ENCODE results near the gene KRT16.
A peak's percentile ranks its signal among the peaks of the same experiment; 100 is the strongest.
"Not testable (repeated sequence)": the region's sequence is repeated elsewhere in the genome, so short reads cannot be mapped to it uniquely, and the experiment has no call there.

The KRT16 gene

DNA sequence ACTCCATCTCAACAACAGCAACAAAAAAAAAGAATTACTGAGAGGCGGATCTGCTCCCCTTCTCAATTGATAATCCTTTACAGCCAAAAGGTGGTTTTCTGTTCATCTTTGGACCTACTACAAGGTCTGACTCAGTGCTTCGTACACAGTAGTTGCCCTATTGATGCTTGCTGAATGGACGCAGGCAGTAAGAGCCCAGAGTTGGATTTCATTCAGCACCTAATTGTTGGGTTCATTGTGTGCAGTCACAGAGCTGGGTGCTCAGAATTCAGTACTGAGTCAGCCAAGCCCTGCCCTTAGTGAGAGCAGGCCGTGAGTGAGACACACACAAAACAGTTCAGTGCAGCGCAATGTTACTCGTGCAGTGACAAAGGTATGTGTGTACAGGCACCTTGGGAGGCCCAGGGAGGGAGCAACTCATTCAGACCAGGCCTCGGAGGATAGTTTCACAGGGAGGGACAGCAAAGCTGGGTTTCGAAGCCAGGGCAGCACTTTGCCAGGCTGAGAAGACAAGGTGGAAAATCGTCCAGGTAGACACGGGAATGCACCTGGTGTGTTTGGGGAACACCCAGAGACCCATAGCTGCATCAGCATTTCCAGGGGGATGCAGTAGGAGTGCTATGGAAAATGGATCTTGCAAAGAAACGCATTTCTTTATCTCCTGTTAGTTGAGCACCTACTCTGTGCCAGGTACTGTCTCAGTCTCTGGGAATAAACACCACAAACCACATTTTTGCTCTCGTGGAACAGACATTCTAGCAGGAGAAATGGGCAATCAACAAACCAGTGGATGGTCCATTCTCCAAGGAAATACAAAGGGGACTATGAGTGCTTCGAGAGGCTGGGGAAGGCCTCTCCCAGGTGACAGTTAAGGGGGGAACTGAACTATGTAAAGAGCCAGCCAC is 29.9 kb upstream of the KRT16 start:
- no peak for TF ChIP-seq POLR2AphosphoS5 (IDR thresholded peaks at IDR 0.05; ENCODE audit: low read depth, low read length)
- TF ChIP-seq POLR2A (IDR thresholded peaks at IDR 0.05; ENCODE audit: low read depth, low read length): no peak
- no peak for TF ChIP-seq TAF1 (IDR thresholded peaks at IDR 0.05; ENCODE audit: borderline replicate concordance, low read depth, low read length)

GRCh38 chr17:41640596-41640995 is 28.0 kb upstream of the KRT16 start:
- not testable (repeated sequence) for FAIRE-seq; DNase-seq (ENCODE audit: insufficient read length)

More for the DNA sequence above, 29.9 kb upstream of the KRT16 start:
- DNase-seq (ENCODE audit: insufficient read length) (no peak), FAIRE-seq (no peak)

GRCh38 chr17:41639492-41640473 is 27.2 kb upstream of the KRT16 start:
- TF ChIP-seq POLR2A (IDR thresholded peaks at IDR 0.05; ENCODE audit: low read depth, low read length) (no peak), POLR2AphosphoS5 (IDR thresholded peaks at IDR 0.05; ENCODE audit: low read depth, low read length) (no peak), TAF1 (IDR thresholded peaks at IDR 0.05; ENCODE audit: borderline replicate concordance, low read depth, low read length) (no peak)
- FAIRE-seq: no peak
- DNase-seq (ENCODE audit: insufficient read length): no peak

DNA sequence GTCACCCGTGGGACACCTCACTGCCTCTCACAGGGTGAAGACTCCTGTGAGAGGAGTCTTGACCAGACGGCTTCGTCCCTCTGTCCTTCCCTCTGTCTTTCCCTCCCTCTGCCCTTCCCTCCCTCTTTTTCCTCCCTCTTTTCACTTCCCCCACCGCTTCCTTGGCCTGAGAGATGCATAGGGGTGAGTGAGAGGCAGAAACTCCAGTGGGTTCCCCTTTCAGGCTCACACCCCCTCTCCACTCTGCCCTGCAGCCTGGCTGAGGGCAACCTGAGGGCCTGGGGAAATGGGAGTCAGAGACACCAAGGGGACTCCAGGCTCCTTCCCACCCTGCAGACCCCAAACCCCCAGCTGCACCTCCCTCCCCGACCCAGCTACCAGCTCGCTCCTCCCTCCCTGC is 26.4 kb upstream of the KRT16 start:
- FAIRE-seq (no peak), DNase-seq (ENCODE audit: insufficient read length) (no peak)
- TF ChIP-seq POLR2A (IDR thresholded peaks at IDR 0.05; ENCODE audit: low read depth, low read length) (no peak), TAF1 (IDR thresholded peaks at IDR 0.05; ENCODE audit: borderline replicate concordance, low read depth, low read length) (no peak), POLR2AphosphoS5 (IDR thresholded peaks at IDR 0.05; ENCODE audit: low read depth, low read length) (no peak)

GRCh38 chr17:41638194-41638593 is 25.6 kb upstream of the KRT16 start:
- no peak for TF ChIP-seq POLR2AphosphoS5 (IDR thresholded peaks at IDR 0.05; ENCODE audit: low read depth, low read length)
- FAIRE-seq (no peak), DNase-seq (ENCODE audit: insufficient read length) (no peak)

GRCh38 chr17:41636652-41637051 is 24.1 kb upstream of the KRT16 start:
- TF ChIP-seq POLR2AphosphoS5 (IDR thresholded peaks at IDR 0.05; ENCODE audit: low read depth, low read length): no peak
- DNase-seq (ENCODE audit: insufficient read length) (no peak), FAIRE-seq (no peak)

GRCh38 chr17:41635121-41636097 is 22.8 kb upstream of the KRT16 start:
- DNase-seq (ENCODE audit: insufficient read length) (no peak), FAIRE-seq (no peak)
- TF ChIP-seq POLR2AphosphoS5 (IDR thresholded peaks at IDR 0.05; ENCODE audit: low read depth, low read length): no peak
- no peak for TF ChIP-seq TAF1 (IDR thresholded peaks at IDR 0.05; ENCODE audit: borderline replicate concordance, low read depth, low read length)
- TF ChIP-seq POLR2A (IDR thresholded peaks at IDR 0.05; ENCODE audit: low read depth, low read length): no peak

- no peak for FAIRE-seq
- no peak for TF ChIP-seq POLR2A (IDR thresholded peaks at IDR 0.05; ENCODE audit: low read depth, low read length)
- TF ChIP-seq POLR2AphosphoS5 (IDR thresholded peaks at IDR 0.05; ENCODE audit: low read depth, low read length): no peak
- no peak for TF ChIP-seq TAF1 (IDR thresholded peaks at IDR 0.05; ENCODE audit: borderline replicate concordance, low read depth, low read length)
Observed at GRCh38 chr17:41634639-41635038, 22.1 kb upstream of the KRT16 start.

DNA sequence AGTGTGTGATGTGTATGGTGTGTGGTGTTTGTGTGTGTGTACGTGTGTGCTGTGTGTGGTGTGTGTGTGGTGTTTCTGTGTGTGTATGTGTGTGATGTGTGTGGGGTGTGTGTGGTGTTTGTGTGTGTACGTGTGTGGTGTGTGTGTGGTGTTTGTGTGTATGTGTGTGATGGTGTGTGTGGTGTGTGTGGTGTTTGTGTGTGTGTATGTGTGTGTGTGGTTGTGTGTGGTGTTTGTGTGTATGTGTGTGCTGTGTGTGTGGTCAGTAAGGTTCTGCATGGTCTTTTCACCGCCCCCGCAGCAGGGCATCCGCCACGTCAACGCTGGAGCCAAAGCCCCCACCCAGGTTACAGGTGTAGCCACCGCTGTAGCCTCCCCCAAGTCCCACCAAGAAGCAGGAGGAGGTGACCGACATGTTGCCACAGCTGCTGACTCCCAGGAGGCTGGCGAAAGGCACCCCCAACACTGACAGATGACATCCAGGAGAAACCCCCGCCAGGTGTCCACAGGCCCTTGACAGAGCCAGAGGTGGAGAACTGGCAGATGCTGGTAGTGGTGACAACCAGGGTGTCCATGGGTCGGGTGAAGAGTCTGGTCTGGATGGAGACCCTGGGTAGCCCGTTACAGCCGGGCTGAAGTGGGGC is 21.1 kb upstream of the KRT16 start:
- DNase-seq (ENCODE audit: insufficient read length): no peak
- TF ChIP-seq TAF1 (IDR thresholded peaks at IDR 0.05; ENCODE audit: borderline replicate concordance, low read depth, low read length) (no peak), POLR2AphosphoS5 (IDR thresholded peaks at IDR 0.05; ENCODE audit: low read depth, low read length) (no peak), POLR2A (IDR thresholded peaks at IDR 0.05; ENCODE audit: low read depth, low read length) (no peak)
- peak; percentile 87 for FAIRE-seq

More at GRCh38 chr17:41634639-41635038, 22.1 kb upstream of the KRT16 start:
- DNase-seq (ENCODE audit: insufficient read length): no peak

- TF ChIP-seq POLR2AphosphoS5 (IDR thresholded peaks at IDR 0.05; ENCODE audit: low read depth, low read length): no peak
- DNase-seq (ENCODE audit: insufficient read length) (no peak), FAIRE-seq (peak; percentile 91)
Observed at GRCh38 chr17:41632482-41633105, 20.0 kb upstream of the KRT16 start.
